Measurements from ENCODE around the gene CPZ.

DNA sequence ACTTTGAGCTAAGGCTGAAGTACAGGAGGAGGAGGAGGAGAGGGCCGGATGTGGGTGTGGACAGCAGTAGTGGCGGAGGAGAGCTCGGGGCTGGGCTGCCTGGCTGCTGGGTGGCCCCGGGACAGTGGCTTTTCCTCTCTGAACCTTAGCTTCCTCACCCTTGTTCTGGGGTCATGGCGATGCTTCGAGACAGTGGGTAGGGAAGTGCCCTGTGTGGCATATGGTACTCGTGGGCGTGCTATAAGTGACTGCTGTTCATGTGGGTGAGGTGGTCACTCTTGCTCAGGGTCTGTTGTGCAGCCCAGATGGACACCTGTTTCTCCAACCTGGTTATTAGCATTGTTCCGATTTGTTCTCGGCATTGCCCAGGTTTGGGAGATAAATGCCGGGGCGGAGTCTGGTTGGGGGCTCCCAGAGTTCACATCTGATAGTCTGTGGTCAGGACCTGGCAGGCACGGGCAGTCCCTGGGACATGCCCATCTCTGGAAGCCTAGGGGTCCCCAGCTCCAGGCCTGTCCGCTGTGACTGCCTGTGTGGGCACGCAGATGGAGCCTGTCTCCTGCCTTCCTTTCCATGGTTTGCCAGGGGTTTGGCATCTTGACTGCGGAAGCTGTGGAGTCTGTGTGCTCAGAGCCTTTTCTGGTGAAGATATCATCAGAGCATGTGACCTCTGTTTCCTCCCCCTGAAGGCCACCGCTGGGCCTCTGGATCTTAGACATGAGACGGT, 4.9 kb upstream of the CPZ start:
- no peak for TF ChIP-seq POLR2AphosphoS5 (IDR thresholded peaks at IDR 0.05; ENCODE audit: low read depth)
- TF ChIP-seq, protein P1, sequence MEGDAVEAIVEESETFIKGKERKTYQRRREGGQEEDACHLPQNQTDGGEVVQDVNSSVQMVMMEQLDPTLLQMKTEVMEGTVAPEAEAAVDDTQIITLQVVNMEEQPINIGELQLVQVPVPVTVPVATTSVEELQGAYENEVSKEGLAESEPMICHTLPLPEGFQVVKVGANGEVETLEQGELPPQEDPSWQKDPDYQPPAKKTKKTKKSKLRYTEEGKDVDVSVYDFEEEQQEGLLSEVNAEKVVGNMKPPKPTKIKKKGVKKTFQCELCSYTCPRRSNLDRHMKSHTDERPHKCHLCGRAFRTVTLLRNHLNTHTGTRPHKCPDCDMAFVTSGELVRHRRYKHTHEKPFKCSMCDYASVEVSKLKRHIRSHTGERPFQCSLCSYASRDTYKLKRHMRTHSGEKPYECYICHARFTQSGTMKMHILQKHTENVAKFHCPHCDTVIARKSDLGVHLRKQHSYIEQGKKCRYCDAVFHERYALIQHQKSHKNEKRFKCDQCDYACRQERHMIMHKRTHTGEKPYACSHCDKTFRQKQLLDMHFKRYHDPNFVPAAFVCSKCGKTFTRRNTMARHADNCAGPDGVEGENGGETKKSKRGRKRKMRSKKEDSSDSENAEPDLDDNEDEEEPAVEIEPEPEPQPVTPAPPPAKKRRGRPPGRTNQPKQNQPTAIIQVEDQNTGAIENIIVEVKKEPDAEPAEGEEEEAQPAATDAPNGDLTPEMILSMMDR (conservative IDR thresholded peaks at IDR 0.05; ENCODE audit: low read depth in 2 of 2), result no peak
- TF ChIP-seq, protein P2, sequence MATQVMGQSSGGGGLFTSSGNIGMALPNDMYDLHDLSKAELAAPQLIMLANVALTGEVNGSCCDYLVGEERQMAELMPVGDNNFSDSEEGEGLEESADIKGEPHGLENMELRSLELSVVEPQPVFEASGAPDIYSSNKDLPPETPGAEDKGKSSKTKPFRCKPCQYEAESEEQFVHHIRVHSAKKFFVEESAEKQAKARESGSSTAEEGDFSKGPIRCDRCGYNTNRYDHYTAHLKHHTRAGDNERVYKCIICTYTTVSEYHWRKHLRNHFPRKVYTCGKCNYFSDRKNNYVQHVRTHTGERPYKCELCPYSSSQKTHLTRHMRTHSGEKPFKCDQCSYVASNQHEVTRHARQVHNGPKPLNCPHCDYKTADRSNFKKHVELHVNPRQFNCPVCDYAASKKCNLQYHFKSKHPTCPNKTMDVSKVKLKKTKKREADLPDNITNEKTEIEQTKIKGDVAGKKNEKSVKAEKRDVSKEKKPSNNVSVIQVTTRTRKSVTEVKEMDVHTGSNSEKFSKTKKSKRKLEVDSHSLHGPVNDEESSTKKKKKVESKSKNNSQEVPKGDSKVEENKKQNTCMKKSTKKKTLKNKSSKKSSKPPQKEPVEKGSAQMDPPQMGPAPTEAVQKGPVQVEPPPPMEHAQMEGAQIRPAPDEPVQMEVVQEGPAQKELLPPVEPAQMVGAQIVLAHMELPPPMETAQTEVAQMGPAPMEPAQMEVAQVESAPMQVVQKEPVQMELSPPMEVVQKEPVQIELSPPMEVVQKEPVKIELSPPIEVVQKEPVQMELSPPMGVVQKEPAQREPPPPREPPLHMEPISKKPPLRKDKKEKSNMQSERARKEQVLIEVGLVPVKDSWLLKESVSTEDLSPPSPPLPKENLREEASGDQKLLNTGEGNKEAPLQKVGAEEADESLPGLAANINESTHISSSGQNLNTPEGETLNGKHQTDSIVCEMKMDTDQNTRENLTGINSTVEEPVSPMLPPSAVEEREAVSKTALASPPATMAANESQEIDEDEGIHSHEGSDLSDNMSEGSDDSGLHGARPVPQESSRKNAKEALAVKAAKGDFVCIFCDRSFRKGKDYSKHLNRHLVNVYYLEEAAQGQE (IDR thresholded peaks at IDR 0.05; ENCODE audit: unreplicated experiment), result no peak
- no peak for TF ChIP-seq EZH2phosphoT487 (IDR thresholded peaks at IDR 0.05; ENCODE audit: unreplicated experiment)
- TF ChIP-seq JUNB (IDR thresholded peaks at IDR 0.05; ENCODE audit: unreplicated experiment), result no peak
- no peak for TF ChIP-seq EZH2 (IDR thresholded peaks at IDR 0.05; ENCODE audit: low read depth, unreplicated experiment)
- no peak for TF ChIP-seq ZNF331 (CRISPR knock-in tag; IDR thresholded peaks at IDR 0.05; ENCODE audit: low read depth)
- TF ChIP-seq, protein P3, sequence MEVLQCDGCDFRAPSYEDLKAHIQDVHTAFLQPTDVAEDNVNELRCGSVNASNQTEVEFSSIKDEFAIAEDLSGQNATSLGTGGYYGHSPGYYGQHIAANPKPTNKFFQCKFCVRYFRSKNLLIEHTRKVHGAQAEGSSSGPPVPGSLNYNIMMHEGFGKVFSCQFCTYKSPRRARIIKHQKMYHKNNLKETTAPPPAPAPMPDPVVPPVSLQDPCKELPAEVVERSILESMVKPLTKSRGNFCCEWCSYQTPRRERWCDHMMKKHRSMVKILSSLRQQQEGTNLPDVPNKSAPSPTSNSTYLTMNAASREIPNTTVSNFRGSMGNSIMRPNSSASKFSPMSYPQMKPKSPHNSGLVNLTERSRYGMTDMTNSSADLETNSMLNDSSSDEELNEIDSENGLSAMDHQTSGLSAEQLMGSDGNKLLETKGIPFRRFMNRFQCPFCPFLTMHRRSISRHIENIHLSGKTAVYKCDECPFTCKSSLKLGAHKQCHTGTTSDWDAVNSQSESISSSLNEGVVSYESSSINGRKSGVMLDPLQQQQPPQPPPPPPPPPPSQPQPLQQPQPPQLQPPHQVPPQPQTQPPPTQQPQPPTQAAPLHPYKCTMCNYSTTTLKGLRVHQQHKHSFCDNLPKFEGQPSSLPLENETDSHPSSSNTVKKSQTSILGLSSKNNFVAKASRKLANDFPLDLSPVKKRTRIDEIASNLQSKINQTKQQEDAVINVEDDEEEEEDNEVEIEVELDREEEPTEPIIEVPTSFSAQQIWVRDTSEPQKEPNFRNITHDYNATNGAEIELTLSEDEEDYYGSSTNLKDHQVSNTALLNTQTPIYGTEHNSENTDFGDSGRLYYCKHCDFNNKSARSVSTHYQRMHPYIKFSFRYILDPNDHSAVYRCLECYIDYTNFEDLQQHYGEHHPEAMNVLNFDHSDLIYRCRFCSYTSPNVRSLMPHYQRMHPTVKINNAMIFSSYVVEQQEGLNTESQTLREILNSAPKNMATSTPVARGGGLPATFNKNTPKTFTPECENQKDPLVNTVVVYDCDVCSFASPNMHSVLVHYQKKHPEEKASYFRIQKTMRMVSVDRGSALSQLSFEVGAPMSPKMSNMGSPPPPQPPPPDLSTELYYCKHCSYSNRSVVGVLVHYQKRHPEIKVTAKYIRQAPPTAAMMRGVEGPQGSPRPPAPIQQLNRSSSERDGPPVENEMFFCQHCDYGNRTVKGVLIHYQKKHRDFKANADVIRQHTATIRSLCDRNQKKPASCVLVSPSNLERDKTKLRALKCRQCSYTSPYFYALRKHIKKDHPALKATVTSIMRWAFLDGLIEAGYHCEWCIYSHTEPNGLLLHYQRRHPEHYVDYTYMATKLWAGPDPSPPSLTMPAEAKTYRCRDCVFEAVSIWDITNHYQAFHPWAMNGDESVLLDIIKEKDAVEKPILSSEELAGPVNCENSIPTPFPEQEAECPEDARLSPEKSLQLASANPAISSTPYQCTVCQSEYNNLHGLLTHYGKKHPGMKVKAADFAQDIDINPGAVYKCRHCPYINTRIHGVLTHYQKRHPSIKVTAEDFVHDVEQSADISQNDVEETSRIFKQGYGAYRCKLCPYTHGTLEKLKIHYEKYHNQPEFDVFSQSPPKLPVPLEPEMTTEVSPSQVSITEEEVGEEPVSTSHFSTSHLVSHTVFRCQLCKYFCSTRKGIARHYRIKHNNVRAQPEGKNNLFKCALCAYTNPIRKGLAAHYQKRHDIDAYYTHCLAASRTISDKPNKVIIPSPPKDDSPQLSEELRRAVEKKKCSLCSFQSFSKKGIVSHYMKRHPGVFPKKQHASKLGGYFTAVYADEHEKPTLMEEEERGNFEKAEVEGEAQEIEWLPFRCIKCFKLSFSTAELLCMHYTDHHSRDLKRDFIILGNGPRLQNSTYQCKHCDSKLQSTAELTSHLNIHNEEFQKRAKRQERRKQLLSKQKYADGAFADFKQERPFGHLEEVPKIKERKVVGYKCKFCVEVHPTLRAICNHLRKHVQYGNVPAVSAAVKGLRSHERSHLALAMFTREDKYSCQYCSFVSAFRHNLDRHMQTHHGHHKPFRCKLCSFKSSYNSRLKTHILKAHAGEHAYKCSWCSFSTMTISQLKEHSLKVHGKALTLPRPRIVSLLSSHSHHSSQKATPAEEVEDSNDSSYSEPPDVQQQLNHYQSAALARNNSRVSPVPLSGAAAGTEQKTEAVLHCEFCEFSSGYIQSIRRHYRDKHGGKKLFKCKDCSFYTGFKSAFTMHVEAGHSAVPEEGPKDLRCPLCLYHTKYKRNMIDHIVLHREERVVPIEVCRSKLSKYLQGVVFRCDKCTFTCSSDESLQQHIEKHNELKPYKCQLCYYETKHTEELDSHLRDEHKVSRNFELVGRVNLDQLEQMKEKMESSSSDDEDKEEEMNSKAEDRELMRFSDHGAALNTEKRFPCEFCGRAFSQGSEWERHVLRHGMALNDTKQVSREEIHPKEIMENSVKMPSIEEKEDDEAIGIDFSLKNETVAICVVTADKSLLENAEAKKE (CRISPR knock-in tag; IDR thresholded peaks at IDR 0.05), result no peak
- TF ChIP-seq ETS1 (IDR thresholded peaks at IDR 0.05), result no peak
- TF ChIP-seq ZNF114 (CRISPR knock-in tag; IDR thresholded peaks at IDR 0.05), result no peak
- no peak for TF ChIP-seq CREB1 (CRISPR knock-in tag; IDR thresholded peaks at IDR 0.05; ENCODE audit: low read depth)
- TF ChIP-seq STAT1 (IDR thresholded peaks at IDR 0.05; ENCODE audit: unreplicated experiment), result no peak
- TF ChIP-seq NANOG (IDR thresholded peaks at IDR 0.05; ENCODE audit: borderline replicate concordance), result no peak

All from GM23338 (cell line).